ENCODE results near the gene PRPF19. TPM values are rescaled to one million over a fixed set of nuclear protein-coding genes. Genes with fewer than 3 reads are reported as not detected.

PRPF19 gene
- total RNA-seq, 2 donors from 2014 or later = 139 to 175 TPM

- Mint-ChIP-seq H3K9me3 (peaks cover 2 to 9% of the 10 kb centered on the region in 2 donors), H3K27ac (peak overlapping the region; percentile 93), H3K27me3 (ENCODE audit: low read depth) (no peaks in the 10 kb centered on the region), H3K4me1 (ENCODE audit: low read depth) (peaks cover 46% of the 10 kb centered on the region), H3K36me3 (ENCODE audit: insufficient read depth in 2 of 2) (peaks cover 7% of the 10 kb centered on the region in 2 donors), H3K4me3 (peak overlapping the region; percentile 92 to 95)
- ATAC-seq (replicated peaks in 1 of 2) (no peak), DNase-seq (no peak)
Measured at GRCh38 chr11:60905047-60905446, 1.3 kb downstream of the PRPF19 start.

- Mint-ChIP-seq H3K4me3 (no peak overlapping the region), H3K4me1 (ENCODE audit: low read depth) (peaks cover 38% of the 10 kb centered on the region), H3K36me3 (ENCODE audit: insufficient read depth in 2 of 2) (peaks cover 8 to 10% of the 10 kb centered on the region in 2 donors), H3K9me3 (no peaks in the 10 kb centered on the region), H3K27ac (no peak overlapping the region), H3K27me3 (ENCODE audit: low read depth) (no peaks in the 10 kb centered on the region)
- DNase-seq = no peak
- ATAC-seq (replicated peaks in 1 of 2) = no peak
Measured at GRCh38 chr11:60902625-60903024, 3.8 kb downstream of the PRPF19 start.

DNA sequence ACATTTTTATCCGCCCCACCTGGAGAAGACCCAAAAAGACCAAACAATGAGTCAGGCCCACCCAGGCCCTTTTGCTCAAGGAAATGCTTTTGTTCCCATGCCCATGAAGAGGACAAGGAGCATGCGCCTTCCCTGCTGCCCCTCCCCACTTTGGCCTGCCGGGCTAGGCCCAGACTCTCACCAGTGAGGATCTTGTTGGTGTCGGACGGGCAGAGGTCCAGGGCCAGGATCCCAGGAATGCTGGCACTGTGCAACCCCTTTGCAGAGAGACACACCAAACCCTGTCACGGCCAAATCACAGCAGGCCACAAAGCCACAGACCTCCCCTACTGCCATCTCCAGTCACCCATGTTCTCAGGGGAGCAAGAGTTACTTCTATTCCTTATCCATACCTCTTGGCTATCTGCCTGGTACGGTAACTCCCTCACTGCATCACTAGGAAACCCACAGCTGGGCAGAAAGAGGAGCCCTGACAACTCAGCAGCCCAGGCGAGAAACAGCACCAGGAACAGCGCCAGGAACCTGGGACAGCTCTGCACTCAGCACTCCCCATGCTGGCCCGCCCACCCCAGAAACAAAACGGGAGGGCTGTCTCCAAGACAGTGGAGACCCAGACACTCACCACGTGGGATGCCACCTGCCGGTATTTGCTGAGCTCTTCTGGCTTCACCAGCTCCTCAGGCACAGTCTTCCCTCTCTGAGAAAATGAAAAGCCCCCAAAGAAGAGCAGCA lies 5.5 kb downstream of the PRPF19 start:
- H3K36me3 Mint-ChIP-seq (ENCODE audit: insufficient read depth in 2 of 2) = peaks cover 10 to 19% of the 10 kb centered on the region in 2 donors
- no peak overlapping the region for H3K27ac Mint-ChIP-seq
- ATAC-seq (replicated peaks in 1 of 2) = no peak
- peaks cover 30% of the 10 kb centered on the region for H3K4me1 Mint-ChIP-seq (ENCODE audit: low read depth)
- DNase-seq = no peak
- H3K4me3 Mint-ChIP-seq = no peak overlapping the region
- no peaks in the 10 kb centered on the region for H3K27me3 Mint-ChIP-seq (ENCODE audit: low read depth)
- H3K9me3 Mint-ChIP-seq = no peaks in the 10 kb centered on the region

DNA sequence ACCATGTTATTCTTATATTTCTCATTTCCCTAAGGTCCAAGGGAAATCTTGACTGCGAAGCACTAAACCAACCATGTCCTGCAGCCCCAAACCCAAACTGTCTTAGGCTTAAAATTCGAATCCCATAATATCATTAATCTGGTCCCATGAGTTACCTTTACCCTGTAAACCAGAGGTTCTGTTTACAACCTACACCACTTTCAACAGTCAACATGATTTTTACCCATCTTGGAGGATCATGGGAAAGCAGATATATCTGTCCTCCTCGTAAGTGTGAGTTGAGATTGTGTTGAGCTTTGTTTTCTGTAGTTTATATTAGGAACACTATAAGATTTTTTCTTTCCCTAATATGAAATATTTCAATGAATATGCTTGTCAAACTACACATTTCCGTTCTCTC lies 6.4 kb downstream of the PRPF19 start:
- no peaks in the 10 kb centered on the region for H3K9me3 Mint-ChIP-seq
- DNase-seq = no peak
- H3K4me1 Mint-ChIP-seq (ENCODE audit: low read depth) = peaks cover 22% of the 10 kb centered on the region
- H3K27ac Mint-ChIP-seq = no peak overlapping the region
- peaks cover 12 to 26% of the 10 kb centered on the region in 2 donors for H3K36me3 Mint-ChIP-seq (ENCODE audit: insufficient read depth in 2 of 2)
- no peak for ATAC-seq (replicated peaks in 1 of 2)
- H3K27me3 Mint-ChIP-seq (ENCODE audit: low read depth) = no peaks in the 10 kb centered on the region
- no peak overlapping the region for H3K4me3 Mint-ChIP-seq

GRCh38 chr11:60899046-60899936 lies 7.1 kb downstream of the PRPF19 start:
- ATAC-seq (replicated peaks in 1 of 2) (peak; percentile 56 to 64), DNase-seq (peak in 1 of 2 donors; percentile 31)
- Mint-ChIP-seq H3K27me3 (ENCODE audit: low read depth) (no peaks in the 10 kb centered on the region), H3K27ac (peak overlapping the region; percentile 32), H3K36me3 (ENCODE audit: insufficient read depth in 2 of 2) (peaks cover 14 to 29% of the 10 kb centered on the region in 2 donors), H3K4me3 (no peak overlapping the region), H3K9me3 (no peaks in the 10 kb centered on the region), H3K4me1 (ENCODE audit: low read depth) (peaks cover 20% of the 10 kb centered on the region)

- no peak for ATAC-seq (replicated peaks in 1 of 2)
- Mint-ChIP-seq H3K9me3 (no peaks in the 10 kb centered on the region), H3K27me3 (ENCODE audit: low read depth) (no peaks in the 10 kb centered on the region), H3K27ac (peak overlapping the region; percentile 22), H3K36me3 (ENCODE audit: insufficient read depth in 2 of 2) (peaks cover 16 to 34% of the 10 kb centered on the region in 2 donors), H3K4me3 (no peak overlapping the region), H3K4me1 (ENCODE audit: low read depth) (peaks cover 9% of the 10 kb centered on the region)
- no peak for DNase-seq
Measured at GRCh38 chr11:60897496-60897895, 8.9 kb downstream of the PRPF19 start.

- DNase-seq (no peak), ATAC-seq (replicated peaks in 1 of 2) (no peak)
- Mint-ChIP-seq H3K36me3 (ENCODE audit: insufficient read depth in 2 of 2) (peaks cover 21 to 36% of the 10 kb centered on the region in 2 donors), H3K4me3 (no peak overlapping the region), H3K27ac (no peak overlapping the region), H3K4me1 (ENCODE audit: low read depth) (peaks cover 9% of the 10 kb centered on the region), H3K27me3 (ENCODE audit: low read depth) (no peaks in the 10 kb centered on the region), H3K9me3 (no peaks in the 10 kb centered on the region)
Measured at GRCh38 chr11:60895687-60896086, 10.7 kb downstream of the PRPF19 start.

DNA sequence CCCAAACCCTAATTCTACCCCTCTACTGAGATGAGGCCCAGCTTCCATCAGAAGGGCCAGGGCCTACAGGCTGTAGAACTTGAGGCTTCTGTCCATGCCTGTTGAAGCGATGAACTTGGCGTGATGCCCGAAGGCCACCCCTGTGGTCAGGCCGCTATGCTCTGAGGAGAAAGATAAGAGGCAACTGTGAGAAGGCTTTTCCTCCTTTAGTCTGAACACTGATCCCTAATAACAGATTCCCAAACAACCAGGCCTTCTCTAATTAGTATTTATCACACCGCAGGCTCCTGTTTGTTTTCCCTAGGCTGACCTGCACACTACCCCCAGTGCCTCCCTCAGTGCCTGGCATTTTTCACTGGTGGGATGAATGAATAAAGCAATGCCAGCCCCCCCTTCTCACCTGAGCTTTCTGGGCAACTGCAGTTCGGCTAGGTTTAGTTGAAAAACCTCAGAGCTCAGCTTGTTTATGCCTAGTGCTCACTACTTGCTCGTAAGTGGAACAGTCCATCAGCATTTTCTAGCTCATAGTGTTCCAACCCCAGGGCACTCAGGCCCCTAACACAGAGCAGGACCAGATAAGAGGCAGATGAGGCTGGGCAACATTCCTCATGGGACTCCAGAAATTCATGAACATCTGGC lies 15.2 kb downstream of the PRPF19 start:
- DNase-seq (no peak), ATAC-seq (replicated peaks in 1 of 2) (no peak)
- no peak overlapping the region for H3K27ac Mint-ChIP-seq
- peaks cover 5% of the 10 kb centered on the region for H3K4me1 Mint-ChIP-seq (ENCODE audit: low read depth)
- H3K4me3 Mint-ChIP-seq = no peak overlapping the region
- H3K27me3 Mint-ChIP-seq (ENCODE audit: low read depth) = no peaks in the 10 kb centered on the region
- no peaks in the 10 kb centered on the region for H3K9me3 Mint-ChIP-seq
- H3K36me3 Mint-ChIP-seq (ENCODE audit: insufficient read depth in 2 of 2) = peaks cover 12 to 25% of the 10 kb centered on the region in 2 donors

GRCh38 chr11:60890696-60891095 lies 15.7 kb downstream of the PRPF19 start:
- Mint-ChIP-seq H3K36me3 (ENCODE audit: insufficient read depth in 2 of 2) (peaks cover 11 to 23% of the 10 kb centered on the region in 2 donors), H3K4me3 (no peak overlapping the region), H3K27me3 (ENCODE audit: low read depth) (no peaks in the 10 kb centered on the region), H3K9me3 (no peaks in the 10 kb centered on the region), H3K4me1 (ENCODE audit: low read depth) (peaks cover 5% of the 10 kb centered on the region), H3K27ac (no peak overlapping the region)
- no peak for DNase-seq
- no peak for ATAC-seq (replicated peaks in 1 of 2)

- DNase-seq = no peak
- H3K4me3 Mint-ChIP-seq = no peak overlapping the region
- no peak for ATAC-seq (replicated peaks in 1 of 2)
- H3K27ac Mint-ChIP-seq = no peak overlapping the region
- H3K4me1 Mint-ChIP-seq (ENCODE audit: low read depth) = peaks cover 5% of the 10 kb centered on the region
- H3K36me3 Mint-ChIP-seq (ENCODE audit: insufficient read depth in 2 of 2) = peaks cover 9 to 17% of the 10 kb centered on the region in 2 donors
- no peaks in the 10 kb centered on the region for H3K27me3 Mint-ChIP-seq (ENCODE audit: low read depth)
- H3K9me3 Mint-ChIP-seq = no peaks in the 10 kb centered on the region
Measured at GRCh38 chr11:60889869-60890311, 16.5 kb downstream of the PRPF19 start.

GRCh38 chr11:60887556-60887955 lies 18.8 kb downstream of the PRPF19 start:
- Mint-ChIP-seq H3K36me3 (ENCODE audit: insufficient read depth in 2 of 2) (peaks cover 5 to 15% of the 10 kb centered on the region in 2 donors), H3K4me3 (no peak overlapping the region), H3K9me3 (no peaks in the 10 kb centered on the region), H3K4me1 (ENCODE audit: low read depth) (no peaks in the 10 kb centered on the region), H3K27ac (no peak overlapping the region), H3K27me3 (ENCODE audit: low read depth) (no peaks in the 10 kb centered on the region)
- DNase-seq (peak; percentile 39 to 42), ATAC-seq (replicated peaks in 1 of 2) (peak; percentile 86 to 88)

GRCh38 chr11:60880643-60881282 lies 25.6 kb downstream of the PRPF19 start:
- Mint-ChIP-seq H3K27ac (no peak overlapping the region), H3K9me3 (no peaks in the 10 kb centered on the region)
- no peak for ATAC-seq (replicated peaks in 1 of 2)

More at GRCh38 chr11:60880643-60881282, 25.6 kb downstream of the PRPF19 start:
- Mint-ChIP-seq H3K27me3 (ENCODE audit: low read depth) (no peaks in the 10 kb centered on the region), H3K36me3 (ENCODE audit: insufficient read depth in 2 of 2) (peaks cover 0 to 14% of the 10 kb centered on the region in 2 donors), H3K4me3 (no peak overlapping the region), H3K4me1 (ENCODE audit: low read depth) (no peaks in the 10 kb centered on the region)
- no peak for DNase-seq
